HG03558 (cell line): Measurements from ENCODE around the gene PDE3B.
"Not testable (repeated sequence)": the region's sequence is repeated elsewhere in the genome, so short reads cannot be mapped to it uniquely, and the experiment has no call there.

Source experiments
- ATAC-seq: cut with Tn5 transposase; IDR thresholded peaks from one replicate; pipeline ENCODE4 v1.9.1; 2021; ENCODE audit warnings: moderate number of reproducible peaks; ENCODE audit not compliant: unreplicated experiment; ENCODE audit errors: extremely low read depth

Gene PDE3B

GRCh38 chr11:14638561-14638960 lies 5.0 kb upstream of the PDE3B start:
- no peak for ATAC-seq

DNA sequence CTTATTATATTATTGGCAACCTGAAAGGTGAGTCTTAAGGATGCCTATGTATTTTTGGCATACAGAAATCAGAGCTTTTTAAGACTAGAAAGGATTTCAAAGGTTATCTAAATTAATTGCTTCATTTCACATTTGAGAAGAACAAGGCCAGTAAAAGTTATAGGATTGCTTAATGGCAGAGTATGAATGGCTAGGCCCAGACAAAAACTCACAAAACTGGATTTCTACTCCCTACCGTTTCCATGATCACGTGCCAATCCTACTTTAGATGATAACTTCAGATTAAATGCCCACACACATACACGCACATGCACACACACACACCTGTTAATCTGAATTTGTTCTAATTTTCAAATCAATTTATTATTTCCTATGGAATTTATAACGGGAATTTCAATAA lies 1.8 kb upstream of the PDE3B start:
- ATAC-seq = no peak

DNA sequence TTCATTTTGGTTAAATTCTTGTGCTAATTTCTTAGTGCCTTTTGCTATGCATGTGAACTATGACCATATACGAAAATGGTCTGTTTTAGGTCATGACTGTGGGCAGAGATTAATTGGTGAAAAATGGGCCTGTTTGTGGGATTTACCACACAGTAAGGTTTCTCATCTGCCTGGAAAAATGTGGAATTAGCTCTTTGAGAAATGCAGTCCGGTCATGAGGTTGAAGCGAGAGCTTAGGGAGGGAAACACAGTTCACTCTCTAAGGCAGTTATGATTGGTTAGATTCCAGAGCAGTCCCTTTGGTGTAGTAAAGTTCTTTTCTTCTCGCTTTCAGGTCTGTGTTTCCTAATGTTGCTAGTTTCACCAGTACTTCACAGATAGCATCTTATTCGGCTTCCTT lies 1.2 kb upstream of the PDE3B start:
- ATAC-seq = no peak

DNA sequence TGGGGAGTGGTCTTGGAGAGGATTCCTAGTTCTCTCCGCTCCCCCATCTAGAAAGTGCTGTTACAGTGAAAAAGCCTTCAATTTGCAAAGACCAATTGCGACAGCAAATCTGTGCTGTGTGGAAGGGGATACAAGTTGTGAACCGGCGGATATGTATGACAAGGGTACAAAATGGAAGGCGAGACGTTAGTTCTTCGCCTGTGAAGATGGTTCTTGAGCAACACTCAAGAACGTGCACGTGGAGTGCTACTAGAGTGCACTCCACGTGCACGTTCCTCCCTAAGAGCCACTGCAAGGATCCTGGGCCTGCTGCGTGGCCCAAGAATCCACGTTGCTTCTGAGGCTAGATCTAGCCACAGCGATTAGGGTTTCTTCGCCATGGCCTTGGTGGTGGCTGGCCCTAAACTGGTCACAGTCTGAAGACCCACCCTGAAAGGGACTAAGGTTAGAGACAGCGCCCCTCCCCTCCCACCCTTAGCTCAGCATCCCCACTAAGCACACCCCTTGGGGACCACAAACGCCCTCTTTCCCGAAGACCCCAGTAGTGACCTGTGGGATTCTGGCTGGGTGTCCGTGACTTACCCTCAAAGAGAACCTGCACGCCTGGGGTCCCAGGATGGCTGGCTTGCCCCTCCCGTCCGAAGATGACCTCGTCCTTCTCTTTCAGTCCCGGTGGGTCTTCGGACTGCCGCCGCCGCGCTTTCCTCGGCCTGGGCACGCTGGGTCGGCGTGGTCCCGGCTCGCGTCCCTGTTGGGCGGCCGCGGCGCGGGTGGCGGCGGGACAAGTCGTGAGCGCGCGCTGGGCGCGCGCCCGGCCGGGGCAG lies 519 bp upstream of the PDE3B start:
- no peak for ATAC-seq

DNA sequence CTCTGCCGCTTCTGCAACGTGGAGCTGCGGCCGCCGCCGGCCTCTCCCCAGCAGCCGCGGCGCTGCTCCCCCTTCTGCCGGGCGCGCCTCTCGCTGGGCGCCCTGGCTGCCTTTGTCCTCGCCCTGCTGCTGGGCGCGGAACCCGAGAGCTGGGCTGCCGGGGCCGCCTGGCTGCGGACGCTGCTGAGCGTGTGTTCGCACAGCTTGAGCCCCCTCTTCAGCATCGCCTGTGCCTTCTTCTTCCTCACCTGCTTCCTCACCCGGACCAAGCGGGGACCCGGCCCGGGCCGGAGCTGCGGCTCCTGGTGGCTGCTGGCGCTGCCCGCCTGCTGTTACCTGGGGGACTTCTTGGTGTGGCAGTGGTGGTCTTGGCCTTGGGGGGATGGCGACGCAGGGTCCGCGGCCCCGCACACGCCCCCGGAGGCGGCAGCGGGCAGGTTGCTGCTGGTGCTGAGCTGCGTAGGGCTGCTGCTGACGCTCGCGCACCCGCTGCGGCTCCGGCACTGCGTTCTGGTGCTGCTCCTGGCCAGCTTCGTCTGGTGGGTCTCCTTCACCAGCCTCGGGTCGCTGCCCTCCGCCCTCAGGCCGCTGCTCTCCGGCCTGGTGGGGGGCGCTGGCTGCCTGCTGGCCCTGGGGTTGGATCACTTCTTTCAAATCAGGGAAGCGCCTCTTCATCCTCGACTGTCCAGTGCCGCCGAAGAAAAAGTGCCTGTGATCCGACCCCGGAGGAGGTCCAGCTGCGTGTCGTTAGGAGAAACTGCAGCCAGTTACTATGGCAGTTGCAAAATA lies 816 bp downstream of the PDE3B start:
- no peak for ATAC-seq

DNA sequence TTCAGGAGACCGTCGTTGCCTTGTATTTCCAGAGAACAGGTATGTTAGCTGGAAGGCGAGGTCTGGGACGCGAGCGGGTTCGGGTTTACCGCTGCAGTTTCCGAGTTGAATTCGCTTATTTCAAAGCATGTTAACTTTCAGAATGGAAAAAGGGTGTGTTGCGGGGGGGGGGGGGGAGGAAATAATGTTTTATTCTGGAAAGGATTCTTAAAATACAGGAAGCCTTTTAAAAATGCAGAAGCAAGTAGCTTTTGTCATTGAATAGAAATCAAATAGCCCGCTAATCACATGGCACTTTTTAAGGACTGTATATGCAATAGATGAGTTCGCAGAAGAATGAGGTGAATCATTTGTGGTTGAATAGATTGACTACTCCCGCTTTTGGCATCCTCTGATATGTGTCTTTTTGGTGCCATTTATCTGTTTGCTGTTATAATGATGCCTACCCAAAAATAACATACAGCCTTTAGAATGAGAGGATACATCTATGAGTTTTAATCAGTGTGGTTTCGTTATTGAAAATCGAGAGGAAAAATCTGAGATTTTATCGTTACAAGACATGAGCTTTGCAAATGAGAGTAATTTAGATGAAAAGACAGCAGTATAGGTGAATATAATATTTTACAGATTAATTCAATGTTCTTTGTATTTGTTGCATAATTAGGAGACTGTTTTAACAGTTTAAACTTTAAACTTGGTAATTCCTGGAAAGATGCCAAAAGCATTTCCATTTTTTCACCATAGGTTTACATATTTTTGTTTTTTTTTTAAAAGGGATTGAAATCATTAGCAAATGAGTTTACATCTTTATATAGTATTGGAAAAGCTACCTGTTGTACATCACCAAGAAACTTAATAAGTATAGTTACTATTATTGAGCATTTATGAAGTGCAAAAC lies 1.7 kb downstream of the PDE3B start:
- no peak for ATAC-seq

GRCh38 chr11:14645985-14646900 lies 2.6 kb downstream of the PDE3B start:
- ATAC-seq = no peak

DNA sequence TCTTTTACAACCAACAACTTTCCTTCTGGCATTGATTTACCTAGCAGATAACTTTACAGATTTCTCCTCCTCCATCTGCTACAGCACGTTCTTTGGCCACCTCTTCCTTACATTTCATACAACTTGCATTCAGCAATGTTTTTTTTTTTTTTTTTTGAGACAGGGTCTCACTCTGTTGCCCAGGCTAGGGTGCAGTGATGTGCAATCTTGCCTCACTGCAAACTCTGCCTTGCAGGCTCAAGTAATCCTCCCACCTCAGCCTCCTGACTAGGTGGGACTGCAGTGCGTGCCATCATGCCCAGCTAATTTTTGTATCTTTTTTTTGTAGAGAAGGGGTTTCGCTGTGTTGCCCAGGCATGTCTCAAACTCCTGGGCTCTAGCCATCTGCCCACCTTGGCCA lies 6.5 kb downstream of the PDE3B start:
- ATAC-seq = no peak

DNA sequence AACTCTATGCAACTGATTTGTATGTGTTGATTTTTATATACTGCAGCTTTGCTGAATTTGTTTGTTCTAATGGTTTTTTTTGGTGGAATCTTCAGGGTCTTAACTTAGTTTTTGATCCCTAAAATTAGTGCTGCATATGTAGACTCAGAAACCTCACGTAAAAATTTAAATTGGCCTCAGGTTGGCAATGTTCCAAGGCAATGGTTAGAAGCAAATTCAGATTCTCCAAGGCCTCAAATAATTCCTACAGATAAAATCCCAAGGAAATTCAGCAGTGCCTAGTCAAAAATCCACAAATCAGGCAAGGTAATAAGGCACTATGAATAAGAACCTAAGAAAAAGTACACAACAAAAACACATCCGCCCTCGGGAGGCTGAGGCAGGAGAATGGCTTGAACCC lies 9.5 kb downstream of the PDE3B start:
- ATAC-seq = no peak

DNA sequence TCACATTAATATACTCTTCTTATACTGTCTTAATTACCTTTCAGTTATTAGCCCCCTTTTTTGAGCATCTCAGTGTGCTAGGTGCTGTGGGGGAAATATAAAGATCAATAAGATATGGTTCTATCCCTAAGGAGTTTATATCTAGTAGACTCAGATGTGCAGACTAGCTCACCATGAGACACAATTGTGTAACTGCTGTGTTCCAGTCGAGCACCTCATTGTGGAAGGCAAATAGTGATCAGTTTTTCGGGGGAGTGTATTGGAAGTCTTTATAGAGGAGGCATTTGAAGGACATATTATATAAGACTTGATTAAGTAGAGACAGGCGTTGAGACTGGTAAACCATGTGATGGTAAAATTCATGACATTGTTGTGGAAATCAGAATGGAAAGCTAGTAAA lies 11.8 kb downstream of the PDE3B start:
- no peak for ATAC-seq

DNA sequence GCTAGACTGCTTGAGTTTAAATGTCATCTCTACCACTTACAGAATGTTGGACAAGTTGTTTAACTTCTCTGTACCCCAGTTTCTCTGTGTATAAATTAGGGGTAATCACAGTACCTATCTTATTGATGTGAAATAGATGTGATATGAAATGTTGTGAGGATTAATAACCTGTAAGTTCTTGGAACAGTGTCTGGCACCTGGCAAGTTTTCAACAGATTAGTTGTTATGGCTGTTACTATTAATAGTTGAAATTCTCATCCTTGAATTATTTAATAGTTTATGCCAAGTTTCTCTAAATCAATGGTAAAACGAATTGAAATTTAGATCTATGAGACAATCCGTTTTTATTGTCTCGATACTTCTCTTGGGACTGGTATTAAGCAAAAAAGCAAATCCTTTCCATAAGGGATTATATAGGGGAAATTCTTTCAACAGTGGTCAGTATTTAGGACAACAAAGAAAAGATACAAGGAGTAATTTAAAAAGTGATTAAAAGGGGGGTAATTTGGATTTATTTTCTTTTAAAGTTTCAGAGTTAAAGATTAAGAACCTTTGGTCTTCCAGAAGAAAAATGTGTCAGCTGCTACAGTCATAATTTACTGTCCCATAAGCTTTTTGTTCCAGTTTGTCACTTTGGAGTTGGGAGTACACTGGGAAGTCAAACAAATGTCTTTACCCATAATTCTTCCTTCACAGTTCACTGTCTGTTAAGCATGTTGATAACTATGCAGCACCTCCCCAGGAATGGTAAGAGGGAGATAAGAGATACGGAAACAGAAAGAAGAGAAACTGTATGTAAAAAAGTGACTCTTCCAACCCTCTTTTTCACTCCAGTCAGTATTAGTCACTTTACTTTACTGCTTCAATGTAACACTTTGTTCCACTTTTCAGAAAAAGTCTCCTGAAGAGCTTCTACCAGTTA lies 13.2 kb downstream of the PDE3B start:
- ATAC-seq = no peak

DNA sequence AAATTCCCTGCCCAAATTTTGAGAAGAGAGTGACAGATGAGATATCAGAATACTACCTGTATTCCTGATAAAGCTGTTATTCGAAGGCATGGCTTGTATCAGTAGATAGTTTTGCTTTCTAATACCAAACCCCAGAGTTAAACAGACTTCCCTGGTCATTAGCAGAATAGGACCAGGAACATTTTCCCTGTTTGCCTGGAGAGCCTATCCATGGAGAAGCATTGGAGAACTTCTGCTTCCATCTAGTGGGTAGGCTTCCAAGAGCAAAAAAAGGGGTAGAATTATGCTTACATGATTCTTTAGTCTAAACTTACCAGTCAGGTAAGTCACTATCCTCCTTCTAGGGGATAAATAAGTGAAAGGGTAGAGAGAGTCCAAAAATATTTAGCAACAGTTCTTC lies 14.2 kb downstream of the PDE3B start:
- no peak for ATAC-seq

DNA sequence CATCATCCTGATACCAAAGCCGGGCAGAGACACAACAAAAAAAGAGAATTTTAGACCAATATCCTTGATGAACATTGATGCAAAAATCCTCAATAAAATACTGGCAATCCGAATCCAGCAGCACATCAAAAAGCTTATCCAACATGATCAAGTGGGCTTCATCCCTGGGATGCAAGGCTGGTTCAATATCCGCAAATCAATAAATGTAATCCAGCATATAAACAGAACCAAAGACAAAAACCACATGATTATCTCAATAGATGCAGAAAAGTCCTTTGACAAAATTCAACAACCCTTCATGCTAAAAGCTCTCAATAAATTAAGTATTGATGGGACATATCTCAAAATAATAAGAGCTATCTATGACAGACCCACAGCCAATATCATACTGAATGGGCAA lies 21.3 kb downstream of the PDE3B start:
- ATAC-seq = not testable (repeated sequence)

- ATAC-seq = not testable (repeated sequence)
Observed at GRCh38 chr11:14667329-14667728, 23.7 kb downstream of the PDE3B start.

GRCh38 chr11:14668731-14669301 lies 25.2 kb downstream of the PDE3B start:
- no peak for ATAC-seq

- ATAC-seq = no peak
Observed at GRCh38 chr11:14669499-14669898, 25.9 kb downstream of the PDE3B start.

GRCh38 chr11:14669958-14670357 lies 26.4 kb downstream of the PDE3B start:
- ATAC-seq = no peak

GRCh38 chr11:14672635-14673034 lies 29.0 kb downstream of the PDE3B start:
- no peak for ATAC-seq
